ENCODE measurements around the gene PRKD1.

Gene PRKD1

GRCh38 chr14:29645117-29645516 lies 282.5 kb downstream of the PRKD1 start:
- no peak for TF ChIP-seq CTCF (IDR thresholded peaks at IDR 0.05)
- DNase-seq (ENCODE audit: low spot score), result no peak
- no peak overlapping the region for H3K4me3 ChIP-seq
- no peak overlapping the region for H3K27ac ChIP-seq

GRCh38 chr14:29643433-29644211 lies 284.0 kb downstream of the PRKD1 start:
- Histone ChIP-seq H3K4me3 (no peak overlapping the region), H3K27ac (no peak overlapping the region)
- TF ChIP-seq CTCF (IDR thresholded peaks at IDR 0.05), result no peak
- DNase-seq (ENCODE audit: low spot score), result no peak

GRCh38 chr14:29637411-29637810 lies 290.2 kb downstream of the PRKD1 start:
- no peak for DNase-seq (ENCODE audit: low spot score)
- no peak for TF ChIP-seq CTCF (IDR thresholded peaks at IDR 0.05)
- Histone ChIP-seq H3K27ac (no peak overlapping the region), H3K4me3 (no peak overlapping the region)

GRCh38 chr14:29636870-29637269 lies 290.8 kb downstream of the PRKD1 start:
- no peak overlapping the region for H3K4me3 ChIP-seq
- no peak for DNase-seq (ENCODE audit: low spot score)
- TF ChIP-seq CTCF (IDR thresholded peaks at IDR 0.05), result no peak
- no peak overlapping the region for H3K27ac ChIP-seq

- DNase-seq (ENCODE audit: low spot score), result no peak
- no peak for TF ChIP-seq CTCF (IDR thresholded peaks at IDR 0.05)
- Histone ChIP-seq H3K4me3 (no peak overlapping the region), H3K27ac (no peak overlapping the region)
Measured at GRCh38 chr14:29630566-29631160, 297.0 kb downstream of the PRKD1 start.

GRCh38 chr14:29629839-29630238 lies 297.8 kb downstream of the PRKD1 start:
- no peak for TF ChIP-seq CTCF (IDR thresholded peaks at IDR 0.05)
- Histone ChIP-seq H3K4me3 (no peak overlapping the region), H3K27ac (no peak overlapping the region)
- DNase-seq (ENCODE audit: low spot score), result no peak

- no peak for TF ChIP-seq CTCF (IDR thresholded peaks at IDR 0.05)
- H3K27ac ChIP-seq, result no peak overlapping the region
- no peak for DNase-seq (ENCODE audit: low spot score)
- no peak overlapping the region for H3K4me3 ChIP-seq
Measured at GRCh38 chr14:29627137-29627536, 300.5 kb downstream of the PRKD1 start.

Measured in coronary artery (tissue), 2 donors.